Neuron (in vitro differentiated cells): Measurements from ENCODE around the gene CDH13.

Experiments
- H2AFZ ChIP-seq: one replicate; pipeline ENCODE4 v1.6.1; 2013; ENCODE audit warnings: low read depth, mild to moderate bottlenecking, inconsistent platforms, low read length, moderate library complexity
- H3K27me3 ChIP-seq: one replicate; pipeline ENCODE4 v1.6.1; 2013; ENCODE audit warnings: low read length; ENCODE audit not compliant: insufficient read depth
- H3K36me3 ChIP-seq: one replicate; pipeline ENCODE4 v1.6.1; 2013; ENCODE audit warnings: low read length; ENCODE audit not compliant: insufficient read depth
- H3K4me1 ChIP-seq: one replicate; pipeline ENCODE4 v1.6.1; 2013; ENCODE audit warnings: low read length; ENCODE audit not compliant: insufficient read depth
- H3K4me3 ChIP-seq: 2 replicates; pipeline ENCODE4 v1.5.1; 2013; ENCODE audit warnings: mild to moderate bottlenecking, low read length, moderate library complexity
- H3K9me3 ChIP-seq: one replicate; pipeline ENCODE4 v1.6.1; 2013; ENCODE audit warnings: low read length

CDH13 gene

GRCh38 chr16:82783933-82784572 is 157.3 kb downstream of the CDH13 start:
- Histone ChIP-seq H2AFZ (no peak overlapping the region), H3K4me3 (no peak overlapping the region)

GRCh38 chr16:82784573-82784968 is 157.8 kb downstream of the CDH13 start:
- no peaks in the 10 kb centered on the region for H3K4me1 ChIP-seq
- H3K36me3 ChIP-seq: no peaks in the 10 kb centered on the region
- no peaks in the 10 kb centered on the region for H3K9me3 ChIP-seq
- H3K4me3 ChIP-seq: no peak overlapping the region
- H2AFZ ChIP-seq: no peak overlapping the region
- H3K27me3 ChIP-seq: no peaks in the 10 kb centered on the region

More at GRCh38 chr16:82783933-82784572, 157.3 kb downstream of the CDH13 start:
- Histone ChIP-seq H3K27me3 (no peaks in the 10 kb centered on the region), H3K9me3 (no peaks in the 10 kb centered on the region), H3K4me1 (no peaks in the 10 kb centered on the region), H3K36me3 (no peaks in the 10 kb centered on the region)

GRCh38 chr16:82788225-82788624 is 161.5 kb downstream of the CDH13 start:
- Histone ChIP-seq H3K4me1 (no peaks in the 10 kb centered on the region), H3K36me3 (no peaks in the 10 kb centered on the region), H3K9me3 (no peaks in the 10 kb centered on the region), H3K4me3 (no peak overlapping the region), H2AFZ (no peak overlapping the region), H3K27me3 (no peaks in the 10 kb centered on the region)

- Histone ChIP-seq H3K4me1 (no peaks in the 10 kb centered on the region), H3K9me3 (no peaks in the 10 kb centered on the region), H3K36me3 (no peaks in the 10 kb centered on the region), H2AFZ (no peak overlapping the region), H3K27me3 (no peaks in the 10 kb centered on the region), H3K4me3 (no peak overlapping the region)
Observed at GRCh38 chr16:82788919-82789318, 162.2 kb downstream of the CDH13 start.

- Histone ChIP-seq H3K4me3 (no peak overlapping the region), H2AFZ (no peak overlapping the region), H3K4me1 (no peaks in the 10 kb centered on the region), H3K27me3 (no peaks in the 10 kb centered on the region), H3K9me3 (no peaks in the 10 kb centered on the region), H3K36me3 (no peaks in the 10 kb centered on the region)
Observed at GRCh38 chr16:82792693-82793092, 165.9 kb downstream of the CDH13 start.

- Histone ChIP-seq H3K27me3 (no peaks in the 10 kb centered on the region), H3K36me3 (no peaks in the 10 kb centered on the region), H2AFZ (no peak overlapping the region), H3K4me1 (no peaks in the 10 kb centered on the region), H3K9me3 (no peaks in the 10 kb centered on the region), H3K4me3 (no peak overlapping the region)
Observed at GRCh38 chr16:82793528-82794245, 166.9 kb downstream of the CDH13 start.

- Histone ChIP-seq H3K36me3 (no peaks in the 10 kb centered on the region), H3K27me3 (no peaks in the 10 kb centered on the region), H3K4me3 (no peak overlapping the region), H2AFZ (no peak overlapping the region), H3K4me1 (no peaks in the 10 kb centered on the region), H3K9me3 (no peaks in the 10 kb centered on the region)
Observed at GRCh38 chr16:82796047-82796446, 169.3 kb downstream of the CDH13 start.

GRCh38 chr16:82801361-82801760 is 174.6 kb downstream of the CDH13 start:
- no peaks in the 10 kb centered on the region for H3K9me3 ChIP-seq
- no peaks in the 10 kb centered on the region for H3K27me3 ChIP-seq

GRCh38 chr16:82805866-82806265 is 179.1 kb downstream of the CDH13 start:
- H3K9me3 ChIP-seq: no peaks in the 10 kb centered on the region

More at GRCh38 chr16:82801361-82801760, 174.6 kb downstream of the CDH13 start:
- Histone ChIP-seq H3K4me3 (no peak overlapping the region), H3K4me1 (no peaks in the 10 kb centered on the region), H3K36me3 (no peaks in the 10 kb centered on the region), H2AFZ (no peak overlapping the region)

GRCh38 chr16:82807311-82807710 is 180.5 kb downstream of the CDH13 start:
- Histone ChIP-seq H3K4me3 (no peak overlapping the region), H3K27me3 (no peaks in the 10 kb centered on the region), H3K9me3 (no peaks in the 10 kb centered on the region), H3K36me3 (no peaks in the 10 kb centered on the region), H2AFZ (no peak overlapping the region), H3K4me1 (no peaks in the 10 kb centered on the region)

More at GRCh38 chr16:82805866-82806265, 179.1 kb downstream of the CDH13 start:
- no peaks in the 10 kb centered on the region for H3K36me3 ChIP-seq
- no peaks in the 10 kb centered on the region for H3K4me1 ChIP-seq
- no peak overlapping the region for H2AFZ ChIP-seq
- no peaks in the 10 kb centered on the region for H3K27me3 ChIP-seq
- no peak overlapping the region for H3K4me3 ChIP-seq

- Histone ChIP-seq H2AFZ (no peak overlapping the region), H3K9me3 (no peaks in the 10 kb centered on the region), H3K27me3 (no peaks in the 10 kb centered on the region), H3K36me3 (no peaks in the 10 kb centered on the region), H3K4me1 (no peaks in the 10 kb centered on the region), H3K4me3 (no peak overlapping the region)
Observed at GRCh38 chr16:82808036-82808435, 181.3 kb downstream of the CDH13 start.

GRCh38 chr16:82810077-82810476 is 183.3 kb downstream of the CDH13 start:
- Histone ChIP-seq H3K36me3 (no peaks in the 10 kb centered on the region), H3K4me1 (no peaks in the 10 kb centered on the region), H2AFZ (no peak overlapping the region), H3K27me3 (no peaks in the 10 kb centered on the region), H3K4me3 (no peak overlapping the region), H3K9me3 (no peaks in the 10 kb centered on the region)

- Histone ChIP-seq H3K4me1 (no peaks in the 10 kb centered on the region), H3K9me3 (no peaks in the 10 kb centered on the region), H3K4me3 (no peak overlapping the region), H3K36me3 (no peaks in the 10 kb centered on the region), H2AFZ (no peak overlapping the region), H3K27me3 (no peaks in the 10 kb centered on the region)
Observed at GRCh38 chr16:82814059-82814458, 187.3 kb downstream of the CDH13 start.
